Measurements from ENCODE around the gene HDAC10.

GRCh38 chr22:50232481-50233151 is 18.4 kb downstream of the HDAC10 start:
- TF ChIP-seq POLR2AphosphoS5 (IDR thresholded peaks at IDR 0.05; ENCODE audit: borderline replicate concordance, low read depth, low read length): no peak
- no peak for TF ChIP-seq EZH2 (IDR thresholded peaks at IDR 0.05)
- no peak for TF ChIP-seq FOXP2 (optimal IDR thresholded peaks at IDR 0.05; ENCODE audit: control extremely low read depth, extremely low read length, insufficient read depth)
